DMS 273 (cell line): ENCODE measurements around the gene ADARB2.

Experiments
- DNase-seq: peaks from one replicate; lab custom pipeline; 2025; ENCODE audit not compliant: unreplicated experiment; lab: John Stamatoyannopoulos, UW

ADARB2 gene

DNA sequence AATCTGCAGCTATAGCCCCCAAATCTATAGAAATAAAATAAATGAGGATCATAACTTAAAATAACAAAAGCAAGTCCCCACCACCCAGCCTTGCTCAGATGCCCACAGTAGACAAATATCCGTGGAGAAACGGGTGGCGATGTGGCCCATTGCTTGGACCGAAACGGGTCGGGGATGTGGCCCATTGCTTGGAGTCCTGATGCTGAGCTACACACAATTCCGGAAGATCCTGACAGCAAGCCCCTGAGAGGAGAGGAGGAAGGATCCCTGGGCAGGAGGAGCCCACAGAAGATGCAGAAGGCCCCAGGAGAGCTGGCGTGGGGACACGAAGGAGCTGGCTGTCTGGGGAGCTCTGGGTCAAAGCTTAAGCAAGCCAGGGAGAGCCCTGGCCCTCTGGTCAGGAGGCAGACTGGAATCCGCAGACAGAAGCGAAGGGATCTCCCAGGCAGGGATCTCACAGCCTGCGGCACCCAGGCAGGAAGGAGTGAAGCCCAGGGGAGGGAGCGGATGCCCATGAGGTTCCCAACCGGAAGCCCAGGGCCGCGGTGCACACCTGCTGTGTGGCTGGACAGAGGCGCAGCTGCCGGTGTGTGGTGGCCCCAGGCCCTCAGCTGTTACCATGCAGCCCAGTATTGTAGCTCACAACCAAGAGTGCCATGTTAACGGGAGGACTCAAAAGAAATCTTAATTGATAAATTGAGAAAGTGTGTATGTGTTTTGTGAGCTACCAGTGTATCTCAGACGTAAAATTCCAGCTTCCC lies 138.8 kb downstream of the ADARB2 start:
- no peak for DNase-seq

DNA sequence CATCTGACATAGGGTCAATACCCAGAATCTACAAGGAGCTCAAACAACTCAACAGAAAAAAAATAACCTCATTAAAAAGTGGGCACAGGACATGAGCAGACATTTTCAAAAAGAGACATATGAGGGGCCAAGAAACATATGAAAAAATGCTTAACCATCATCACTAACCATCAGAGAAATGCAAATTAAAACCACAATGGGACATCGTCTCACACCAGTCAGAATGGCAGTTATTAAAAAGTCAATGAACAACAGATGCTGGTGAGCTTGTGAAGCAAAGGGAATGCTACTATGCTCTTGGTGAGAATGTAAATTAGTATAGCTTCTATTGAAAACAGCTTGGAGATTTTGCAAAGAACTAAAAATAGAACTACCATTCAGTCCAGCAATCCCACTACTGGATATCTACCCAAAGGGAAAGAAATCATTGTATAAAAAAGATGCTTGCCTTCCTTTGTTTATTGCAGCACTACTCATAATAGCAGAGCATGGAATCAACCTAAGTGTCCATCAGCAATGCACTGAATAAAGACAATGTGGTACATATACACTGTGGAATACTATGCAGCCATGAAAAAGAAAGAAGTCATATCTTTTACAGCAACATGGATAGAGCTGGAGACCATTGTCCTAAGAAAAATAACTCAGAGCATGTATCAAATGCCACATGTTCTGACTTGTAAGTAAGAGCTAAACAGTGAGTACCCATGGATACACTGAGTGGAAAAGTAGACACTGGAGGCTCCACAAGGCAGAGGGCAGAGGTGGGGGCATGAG lies 139.8 kb downstream of the ADARB2 start:
- no peak for DNase-seq

DNA sequence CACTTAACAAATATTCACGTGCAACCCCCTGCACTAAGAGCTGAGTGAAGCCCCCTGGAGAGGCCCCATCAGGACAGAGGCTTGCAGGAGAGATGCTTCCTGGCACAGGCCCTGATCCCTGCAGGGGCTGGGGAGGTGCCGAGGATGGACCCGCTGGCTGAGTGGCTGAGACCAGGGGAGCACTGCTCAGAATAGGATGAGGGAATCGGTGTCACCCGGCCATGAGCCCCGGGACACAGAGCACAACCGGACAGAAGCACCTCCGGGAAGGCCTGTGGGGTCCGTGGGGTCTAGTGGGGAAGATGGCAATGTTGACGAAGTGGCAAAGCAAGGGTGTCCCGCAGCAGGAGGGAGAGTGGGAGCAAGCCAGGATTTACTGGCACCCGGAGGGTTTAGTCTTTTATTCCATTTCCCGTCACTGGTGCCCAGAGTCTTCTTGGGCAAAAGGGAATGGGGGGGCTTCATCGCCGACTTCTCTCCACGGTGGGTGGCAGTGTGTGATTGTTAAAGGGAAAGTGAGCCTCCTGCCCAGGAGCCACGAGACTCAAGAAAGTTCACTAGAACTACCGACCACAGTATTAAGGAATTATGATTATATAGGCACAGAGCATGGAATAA lies 140.7 kb downstream of the ADARB2 start:
- DNase-seq: no peak

DNA sequence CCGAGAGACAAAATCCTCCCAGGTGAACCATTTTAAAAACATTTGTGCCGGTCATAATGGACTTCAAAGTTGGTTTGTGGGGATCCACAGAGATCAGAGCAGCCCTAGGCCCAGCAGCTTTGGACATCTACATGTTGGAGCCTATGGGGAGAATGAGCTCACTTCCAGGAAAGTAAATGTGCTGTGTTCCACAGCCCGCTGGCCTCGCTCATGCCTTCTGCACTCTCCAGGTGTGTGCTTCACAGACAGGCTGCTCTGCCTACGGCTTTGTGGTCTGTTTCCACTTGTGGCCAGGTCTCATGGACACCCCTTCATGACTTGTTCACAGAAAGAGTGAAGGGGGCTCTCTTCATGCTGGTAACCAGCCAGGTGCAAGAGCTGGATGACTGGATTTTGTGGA lies 141.6 kb downstream of the ADARB2 start:
- DNase-seq: no peak

DNA sequence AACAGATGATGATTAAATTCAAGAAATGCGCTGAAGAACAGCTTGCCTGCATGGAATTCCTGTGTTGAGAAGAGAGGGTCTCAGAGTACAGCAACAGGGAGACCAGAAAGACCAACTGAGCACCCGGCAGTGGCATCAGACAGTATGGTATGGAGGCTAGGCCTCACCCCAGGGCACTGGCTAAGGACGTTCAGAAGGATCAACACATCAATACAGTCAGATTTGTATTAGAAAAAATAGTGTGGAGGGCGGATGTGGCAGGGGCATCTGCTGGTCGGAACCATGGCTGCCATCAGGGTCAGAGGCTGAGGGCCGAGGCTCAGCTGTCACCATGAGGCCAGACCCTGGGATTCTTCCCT lies 142.1 kb downstream of the ADARB2 start:
- no peak for DNase-seq

DNA sequence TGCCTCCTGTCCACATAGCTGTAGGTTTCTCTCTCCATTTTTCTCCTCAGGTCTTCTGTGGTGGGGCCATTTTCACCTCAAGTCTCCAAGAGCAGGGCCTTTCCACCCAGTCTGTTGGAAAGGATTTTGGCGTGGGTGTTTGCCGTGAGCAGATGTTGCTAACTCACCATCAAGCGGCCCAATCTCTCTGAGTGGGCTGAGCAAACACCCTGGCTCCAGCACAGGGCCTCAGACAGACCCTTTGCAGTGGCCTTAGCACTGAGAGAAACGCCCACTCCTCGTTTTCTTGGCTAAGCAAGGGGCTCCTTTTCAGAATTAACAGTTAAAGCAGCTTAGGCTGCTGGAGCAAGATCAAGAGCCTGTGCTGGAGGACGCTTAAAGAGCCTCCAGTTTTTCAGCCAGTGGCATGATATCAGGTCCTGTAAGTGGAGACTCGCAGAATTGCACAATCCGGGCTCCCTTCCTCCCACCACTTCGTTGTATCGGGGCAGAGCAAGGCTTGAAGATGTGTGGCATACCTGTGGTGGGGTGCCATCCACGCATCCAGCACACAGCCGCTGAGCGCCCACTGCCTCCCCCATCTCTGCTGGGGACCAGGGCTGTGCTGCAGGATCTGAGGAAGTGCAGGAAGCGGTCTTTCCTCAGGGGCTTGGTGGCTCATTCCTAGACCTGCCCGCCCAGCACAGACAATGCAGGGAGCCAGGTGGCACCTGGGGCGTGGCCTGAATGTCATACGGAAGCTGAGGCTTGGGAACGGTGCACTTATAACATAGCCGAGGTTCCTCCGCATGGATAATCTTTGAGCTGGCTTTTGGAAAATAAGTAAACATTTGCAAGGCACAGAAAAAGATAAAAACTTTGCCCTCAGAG lies 142.7 kb downstream of the ADARB2 start:
- DNase-seq: no peak

GRCh38 chr10:1591742-1592141 lies 145.6 kb downstream of the ADARB2 start:
- no peak for DNase-seq

- DNase-seq: no peak
These were observed 146.3 kb downstream of the ADARB2 start for GRCh38 chr10:1591045-1591444.

DNA sequence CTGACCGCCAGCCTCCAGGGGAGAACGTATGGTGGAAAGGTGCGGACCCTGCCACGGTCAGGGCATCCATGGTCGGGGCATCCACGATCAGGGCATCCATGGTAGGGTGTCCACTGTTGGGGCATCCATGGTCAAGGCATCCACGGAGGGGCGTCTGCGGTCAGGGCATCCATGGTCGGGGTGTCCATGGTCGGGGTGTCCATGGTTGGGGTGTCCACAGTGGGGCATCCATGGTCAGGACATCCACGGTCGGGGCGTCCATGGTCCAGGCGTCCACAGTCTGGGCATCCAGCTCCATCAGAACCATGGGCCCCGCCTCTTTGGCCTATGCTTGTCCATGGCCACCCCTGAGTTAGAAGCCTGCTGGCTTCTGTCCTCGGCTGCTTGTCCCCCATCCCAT lies 148.1 kb downstream of the ADARB2 start:
- no peak for DNase-seq

- no peak for DNase-seq
These were observed 154.6 kb downstream of the ADARB2 start for GRCh38 chr10:1582739-1583138.

DNA sequence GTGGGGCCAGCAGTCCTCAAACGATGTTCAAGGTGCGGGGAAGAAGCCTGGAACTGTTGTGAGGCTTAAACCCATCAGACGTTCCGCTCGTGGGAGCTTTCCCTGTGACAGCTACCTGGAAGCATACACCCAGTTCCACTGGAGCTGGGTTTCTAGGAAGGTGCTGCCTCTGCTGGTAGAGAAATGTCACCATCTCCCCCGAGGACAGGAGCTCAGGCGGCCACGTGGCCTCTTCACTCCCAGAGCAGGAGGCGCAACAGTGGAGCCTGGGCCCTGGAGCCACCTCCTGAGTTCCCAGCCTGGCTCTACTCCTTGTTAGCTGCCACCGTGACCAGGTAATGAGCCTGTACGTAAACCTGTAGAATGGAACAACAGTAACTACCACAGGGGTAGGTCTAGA lies 156.1 kb downstream of the ADARB2 start:
- DNase-seq: no peak

DNA sequence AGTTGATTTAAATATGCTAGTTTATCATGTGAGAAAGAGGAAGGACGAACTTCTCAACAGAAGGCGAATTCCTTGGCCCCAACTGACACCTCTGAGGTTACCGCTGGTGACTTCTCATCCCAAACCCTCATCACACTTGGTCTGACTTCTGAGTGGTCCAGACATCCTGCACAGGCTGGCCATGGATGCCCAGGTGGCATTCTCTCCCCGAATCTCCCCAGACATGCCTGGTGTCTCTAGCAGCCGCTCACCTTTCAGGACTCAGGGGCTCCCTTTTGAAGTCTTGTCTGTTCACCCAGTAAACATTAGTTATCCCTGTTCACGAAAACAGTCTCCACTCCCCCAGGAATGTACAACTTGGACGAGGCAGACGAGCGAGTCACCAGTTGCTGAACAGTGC lies 157.7 kb downstream of the ADARB2 start:
- DNase-seq: no peak

GRCh38 chr10:1579141-1579491 lies 158.2 kb downstream of the ADARB2 start:
- no peak for DNase-seq

DNA sequence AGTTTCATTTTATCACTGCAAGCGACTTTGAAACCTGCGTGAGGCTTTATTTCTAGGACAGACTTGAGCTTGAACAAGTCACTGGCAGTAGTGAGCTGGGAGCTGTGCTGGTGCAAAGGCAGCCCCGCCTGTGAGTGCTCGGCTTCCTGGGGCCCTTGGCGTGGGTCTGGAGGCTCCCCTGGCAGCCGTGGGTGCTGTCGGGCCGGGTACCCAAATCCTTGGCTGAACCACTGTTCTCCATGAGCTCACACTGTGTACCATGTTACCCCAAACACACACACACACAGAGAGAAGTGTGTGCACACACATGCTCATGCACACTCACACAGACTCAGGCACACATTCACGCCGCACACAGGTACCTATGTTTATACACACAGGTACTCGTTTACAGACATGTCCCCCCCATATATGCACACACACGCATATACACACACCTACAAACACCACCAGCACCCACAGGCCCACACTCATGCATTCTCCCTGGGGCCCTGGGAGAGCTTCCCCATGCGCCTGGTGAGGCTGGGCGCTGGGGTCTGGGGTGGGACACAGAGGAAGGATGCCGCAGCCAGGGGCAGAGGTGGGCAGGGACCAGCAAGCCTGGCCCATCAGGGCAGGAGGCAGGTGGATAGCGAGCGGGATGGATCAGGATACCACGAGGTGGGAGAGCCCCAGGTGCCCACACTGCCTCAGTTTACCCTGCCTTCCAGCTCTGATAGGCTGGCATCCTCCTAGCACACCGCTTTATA lies 158.8 kb downstream of the ADARB2 start:
- DNase-seq: no peak

DNA sequence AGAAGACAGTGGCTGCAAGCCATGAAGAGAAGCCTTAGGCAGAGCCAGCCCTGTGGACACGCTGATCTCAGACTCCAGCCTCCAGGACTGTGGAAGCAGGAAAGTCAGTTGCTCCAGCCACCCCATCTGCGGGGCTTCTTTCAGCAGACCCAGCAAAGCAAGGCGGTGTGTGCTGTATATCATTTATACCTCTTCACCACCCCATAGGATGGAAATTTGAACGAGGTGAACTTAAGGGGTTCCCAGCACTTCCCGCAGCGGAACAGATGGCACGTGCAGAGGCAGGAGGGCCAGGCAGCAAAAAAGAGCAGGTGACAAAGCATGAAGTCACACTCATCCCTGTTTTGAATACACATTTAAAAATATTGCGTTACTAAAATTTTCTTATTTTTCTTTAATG lies 159.4 kb downstream of the ADARB2 start:
- no peak for DNase-seq

DNA sequence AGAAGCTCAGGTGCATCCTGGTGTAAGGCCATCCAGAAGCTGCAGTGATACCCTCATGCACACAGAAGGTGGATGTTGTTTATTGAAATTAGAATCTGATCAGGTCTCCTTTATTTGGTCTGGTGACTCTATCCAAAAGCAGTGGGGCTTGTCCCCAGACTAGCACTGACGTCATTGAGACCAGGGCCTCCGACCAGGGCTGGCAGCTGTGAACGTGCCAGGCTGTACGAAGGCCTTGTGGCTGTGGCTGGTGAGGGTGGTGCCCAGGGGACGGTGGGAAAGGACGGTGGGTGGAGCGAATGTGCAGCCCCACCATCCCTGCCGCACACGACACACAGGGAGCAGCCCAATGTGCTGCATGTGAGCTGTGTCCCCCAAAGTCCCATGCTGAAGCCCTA lies 160.0 kb downstream of the ADARB2 start:
- no peak for DNase-seq

- no peak for DNase-seq
These were observed 160.6 kb downstream of the ADARB2 start for GRCh38 chr10:1576467-1577372.

DNA sequence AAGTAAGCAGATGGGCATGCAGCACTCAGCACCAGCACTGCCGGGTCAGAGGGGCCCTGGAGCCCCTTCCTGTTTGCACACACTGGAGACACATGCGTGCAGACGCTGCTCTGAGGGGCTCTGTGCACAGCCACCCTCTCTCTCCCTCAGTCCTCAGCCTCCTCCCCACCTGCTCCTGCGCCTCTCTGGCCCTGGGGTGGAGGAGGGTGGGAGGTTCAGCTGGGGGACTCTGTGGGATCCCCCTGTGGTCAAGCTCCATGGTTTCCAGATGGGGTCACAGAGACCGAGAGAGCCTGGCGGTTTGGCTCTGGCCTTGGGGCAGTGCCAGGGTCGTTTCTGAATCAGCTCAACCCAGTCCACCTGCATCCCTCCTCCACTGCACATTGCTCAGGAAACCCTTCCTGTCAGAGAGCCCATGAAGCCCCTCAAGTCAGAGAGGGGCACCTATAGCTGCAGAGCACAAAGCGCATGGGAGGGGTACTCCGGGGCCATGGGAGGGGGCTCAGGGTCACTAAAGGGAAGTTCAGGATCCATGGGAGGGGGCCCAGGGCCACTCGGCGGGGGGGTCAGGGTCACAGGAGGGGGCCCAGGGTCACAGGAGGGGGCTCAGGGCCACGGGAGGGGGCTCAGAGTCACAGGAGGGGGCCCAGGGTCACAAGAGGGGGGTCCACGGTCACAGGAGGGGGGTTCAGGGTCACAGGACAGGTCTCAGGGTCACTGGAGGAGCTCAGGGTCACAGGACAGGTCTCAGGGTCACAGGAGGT lies 161.7 kb downstream of the ADARB2 start:
- DNase-seq: no peak

DNA sequence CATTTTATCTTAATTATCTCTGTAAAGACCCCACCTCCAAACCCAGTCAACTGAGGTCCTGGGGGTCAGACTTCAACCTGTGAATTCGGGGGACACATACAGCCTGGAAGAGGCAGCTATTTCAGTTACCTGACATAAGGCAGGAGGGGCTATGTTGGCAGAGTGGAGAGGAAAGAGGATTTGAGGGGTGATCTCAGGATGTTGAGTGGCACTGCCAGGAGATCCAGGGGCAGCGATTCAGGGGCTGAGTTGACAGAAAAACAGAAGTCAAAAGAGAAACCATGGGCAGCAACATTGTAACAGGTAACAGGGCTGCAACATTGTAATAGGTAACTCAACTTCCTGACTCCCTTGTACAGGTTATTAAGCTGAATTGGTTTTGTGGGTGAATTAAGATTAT lies 162.6 kb downstream of the ADARB2 start:
- DNase-seq: no peak
